Common myeloid progenitor, CD34-positive (primary cell): Measurements from ENCODE around the gene DLGAP5. TPM values are rescaled to one million over a fixed set of nuclear protein-coding genes. Genes with fewer than 3 reads are reported as not detected.

Source experiments
- CTCF ChIA-PET: fragments of 350-600 bp; sonication (Branson Sonifier 250); formaldehyde crosslinking; loops from one replicate; lab custom pipeline; 2021; ENCODE audit warnings: antibody characterized with exemption; lab: Charles Lee
- POLR2A ChIA-PET: fragments of 350-600 bp; sonication (Branson Sonifier 250); formaldehyde crosslinking; loops from one replicate; lab custom pipeline; 2021; ENCODE audit warnings: antibody characterized with exemption; lab: Charles Lee
- DNase-seq, 3 donors: peaks; one replicate each; pipeline versions ENCODE4 v3.0.0 to v3.0.0-alpha.2; 2013
- H3K27ac ChIP-seq, 2 experiments: 1 replicate in 1 of 2; 2 replicates in 1 of 2; pipeline ENCODE4 v1.7.0; 2013; ENCODE audit warnings: inconsistent platforms in 2 of 2, low read length in 2 of 2, mild to moderate bottlenecking in 2 of 2, low read depth in 1 of 2, moderate library complexity in 1 of 2; ENCODE audit not compliant: severe bottlenecking in 2 of 2, insufficient read depth in 1 of 2, poor library complexity in 1 of 2
- H3K27me3 ChIP-seq, 5 experiments: replicated peaks in 2 of 5; 1 replicate in 3 of 5; 2 replicates in 2 of 5; pipeline versions ENCODE4 v1.6.1 to v1.7.0; 2013; ENCODE audit warnings: low read length in 4 of 5, mild to moderate bottlenecking in 2 of 5, moderate library complexity in 2 of 5, inconsistent platforms in 1 of 5; ENCODE audit not compliant: insufficient read depth in 5 of 5, control insufficient read depth in 4 of 5
- H3K36me3 ChIP-seq, 4 experiments: 1 replicate in 2 of 4; 2 replicates in 2 of 4; pipeline versions ENCODE4 v1.6.1 to v1.7.0; 2013; ENCODE audit warnings: low read length in 3 of 4, control low read depth in 1 of 4, mild to moderate bottlenecking in 1 of 4; ENCODE audit not compliant: control insufficient read depth in 4 of 4, insufficient read depth in 4 of 4
- H3K4me1 ChIP-seq, 4 experiments: 1 replicate in 3 of 4; 2 replicates in 1 of 4; pipeline versions ENCODE4 v1.6.1 to v1.7.1; 2013; ENCODE audit warnings: low read length in 3 of 4, mild to moderate bottlenecking in 3 of 4, control low read depth in 1 of 4, inconsistent platforms in 1 of 4, moderate library complexity in 1 of 4; ENCODE audit not compliant: control insufficient read depth in 4 of 4, insufficient read depth in 4 of 4; ENCODE audit errors: control extremely low read depth in 1 of 4
- H3K4me3 ChIP-seq, 7 experiments: 1 replicate in 4 of 7; 2 replicates in 3 of 7; pipeline versions ENCODE4 v1.5.1 to v1.7.0; 2013; ENCODE audit warnings: mild to moderate bottlenecking in 7 of 7, low read length in 6 of 7, moderate library complexity in 6 of 7, inconsistent platforms in 2 of 7, low read depth in 2 of 7, control low read depth in 1 of 7; ENCODE audit not compliant: insufficient read depth in 4 of 7, control insufficient read depth in 1 of 7; ENCODE audit errors: extremely low read depth in 1 of 7
- H3K9me3 ChIP-seq, 5 experiments: 1 replicate in 4 of 5; 2 replicates in 1 of 5; pipeline versions ENCODE4 v1.6.1 to v1.7.1; 2013; ENCODE audit warnings: low read length in 4 of 5, mild to moderate bottlenecking in 2 of 5, inconsistent platforms in 1 of 5, low read depth in 1 of 5, moderate library complexity in 1 of 5; ENCODE audit not compliant: control insufficient read depth in 4 of 5, insufficient read depth in 2 of 5; ENCODE audit errors: control extremely low read depth in 1 of 5
- WGBS: methylation state at CpG from one replicate; pipeline ENCODE4 v1.1.5; 2013; ENCODE audit not compliant: insufficient coverage; 5-methylcytosine and 5-hydroxymethylcytosine counted together
- polyA plus RNA-seq: library from polyadenylated mRNA; unstranded; fragments of 120-200 nt; gene quantifications from one replicate; pipeline ENCODE4 v1.2.1, GENCODE V29; 2013

The DLGAP5 gene
- polyA plus RNA-seq, result 1.3 TPM

GRCh38 chr14:55191203-55192053, at the start of gene DLGAP5:
Gene DLGAP5, minus strand, starts transcription at chr14:55191585. Its CDS starts 2,406 bp downstream, at chr14:55189179.
- WGBS, result 4% methylated on average over 40 of the region's 46 CpGs
- POLR2A ChIA-PET, result no interaction called here
- H3K9me3 ChIP-seq, result no peaks in the 10 kb centered on the region
- peaks cover 0 to 11% (median 0%) of the 10 kb centered on the region in 4 experiments for H3K36me3 ChIP-seq
- H3K27me3 ChIP-seq, result no peaks in the 10 kb centered on the region
- peak within 1 kb of the TSS; percentile 65 to 100 (median 86) for H3K4me3 ChIP-seq
- DNase-seq, result peak; percentile 96 to 98 (median 98)
- H3K4me1 ChIP-seq, result peaks cover 6 to 21% (median 13%) of the 10 kb centered on the region in 4 experiments
- H3K27ac ChIP-seq, result peak within 1 kb of the TSS in 1 of 2 experiments; percentile 37
- CTCF ChIA-PET, result interaction anchor here (0.6 to 1.0 kb wide), 2 partner anchors 21 to 79 kb away, joined by 3 to 4 read pairs; no protein-coding TSS in a partner anchor

GRCh38 chr14:55240526-55241178, 49.3 kb upstream of the DLGAP5 start:
- H3K27ac ChIP-seq, result no peak overlapping the region
- no peaks in the 10 kb centered on the region for H3K9me3 ChIP-seq
- peaks cover 0 to 10% (median 2%) of the 10 kb centered on the region in 4 experiments for H3K4me1 ChIP-seq
- CTCF ChIA-PET, result interaction anchor here (1.3 kb wide), 1 partner anchor 13 kb away, joined by 3 read pairs; no protein-coding TSS in a partner anchor
- H3K4me3 ChIP-seq, result no peak overlapping the region
- no peaks in the 10 kb centered on the region for H3K36me3 ChIP-seq
- 46% methylated on average over 21 of the region's 33 CpGs for WGBS
- DNase-seq, result no peak
- POLR2A ChIA-PET, result no interaction called here
- H3K27me3 ChIP-seq, result peaks cover 0 to 10% (median 0%) of the 10 kb centered on the region in 5 experiments

GRCh38 chr14:55239320-55239719, 47.9 kb upstream of the DLGAP5 start:
- Histone ChIP-seq H3K4me3 (no peak overlapping the region), H3K36me3 (no peaks in the 10 kb centered on the region), H3K27ac (no peak overlapping the region), H3K9me3 (no peaks in the 10 kb centered on the region), H3K27me3 (peaks cover 0 to 10% (median 0%) of the 10 kb centered on the region in 5 experiments), H3K4me1 (peaks cover 0 to 10% (median 2%) of the 10 kb centered on the region in 4 experiments)
- no CpG with 5 or more reads among the region's 1 CpG for WGBS
- ChIA-PET POLR2A (no interaction called here), CTCF (no interaction called here)
- peak in 2 of 3 donors; percentile 48 to 52 for DNase-seq

- Histone ChIP-seq H3K27me3 (peaks cover 0 to 10% (median 0%) of the 10 kb centered on the region in 5 experiments), H3K4me3 (peak overlapping the region in 1 of 7 experiments; percentile 55), H3K4me1 (peaks cover 0 to 12% (median 5%) of the 10 kb centered on the region in 4 experiments), H3K9me3 (no peaks in the 10 kb centered on the region), H3K27ac (no peak overlapping the region), H3K36me3 (no peaks in the 10 kb centered on the region)
- DNase-seq, result peak; percentile 55 to 91 (median 89)
- WGBS, result 96% methylated on average over 3 of the region's 12 CpGs
- CTCF ChIA-PET, result interaction anchor here (1.1 to 1.8 kb wide), 2 partner anchors 10 to 26 kb away, joined by 3 to 6 read pairs; no protein-coding TSS in a partner anchor
- POLR2A ChIA-PET, result no interaction called here
Observed at GRCh38 chr14:55238019-55238680, 46.8 kb upstream of the DLGAP5 start.

- no peak overlapping the region for H3K4me3 ChIP-seq
- peaks cover 0 to 12% (median 2%) of the 10 kb centered on the region in 4 experiments for H3K4me1 ChIP-seq
- POLR2A ChIA-PET, result interaction anchor here (0.6 kb wide), 1 partner anchor 51 kb away, joined by 5 read pairs; no protein-coding TSS in a partner anchor
- H3K36me3 ChIP-seq, result no peaks in the 10 kb centered on the region
- no peak overlapping the region for H3K27ac ChIP-seq
- H3K9me3 ChIP-seq, result no peaks in the 10 kb centered on the region
- no peaks in the 10 kb centered on the region for H3K27me3 ChIP-seq
- CTCF ChIA-PET, result no interaction called here
- peak in 1 of 3 donors; percentile 5 for DNase-seq
- WGBS, result no CpG with 5 or more reads among the region's 3 CpGs
Observed at GRCh38 chr14:55233591-55233990, 42.2 kb upstream of the DLGAP5 start.

- Histone ChIP-seq H3K36me3 (no peaks in the 10 kb centered on the region), H3K4me3 (no peak overlapping the region), H3K27ac (no peak overlapping the region), H3K27me3 (no peaks in the 10 kb centered on the region), H3K4me1 (no peaks in the 10 kb centered on the region), H3K9me3 (peaks cover 0 to 10% (median 0%) of the 10 kb centered on the region in 5 experiments)
- ChIA-PET CTCF (interaction anchor here (0.8 to 1.8 kb wide), 4 partner anchors 10 to 126 kb away, joined by 3 to 6 read pairs (median 4); no protein-coding TSS in a partner anchor), POLR2A (no interaction called here)
- DNase-seq, result no peak
- WGBS, result no CpG with 5 or more reads among the region's 2 CpGs
Observed at GRCh38 chr14:55228261-55228660, 36.9 kb upstream of the DLGAP5 start.
